HPDE6-E6E7 (cell line): ENCODE measurements around the gene CAPN2.

Experiments
- DNase-seq: peaks from one replicate; pipeline ENCODE4 v3.0.0; 2011; ENCODE audit warnings: missing footprints; ENCODE audit errors: extremely low spot score

CAPN2 gene

GRCh38 chr1:223760833-223761232 is 48.5 kb downstream of the CAPN2 start:
- DNase-seq: no peak

GRCh38 chr1:223761411-223761810 is 49.1 kb downstream of the CAPN2 start:
- no peak for DNase-seq

GRCh38 chr1:223763251-223763650 is 50.9 kb downstream of the CAPN2 start:
- no peak for DNase-seq

- no peak for DNase-seq
Observed at GRCh38 chr1:223763881-223764280, 51.5 kb downstream of the CAPN2 start.

- DNase-seq: no peak
Observed at GRCh38 chr1:223765036-223765718, 52.8 kb downstream of the CAPN2 start.

- DNase-seq: no peak
Observed at GRCh38 chr1:223765719-223766340, 53.5 kb downstream of the CAPN2 start.

- DNase-seq: no peak
Observed at GRCh38 chr1:223770621-223771315, 58.4 kb downstream of the CAPN2 start.

GRCh38 chr1:223771469-223771813 is 59.1 kb downstream of the CAPN2 start:
- DNase-seq: no peak

- peak; percentile 73 for DNase-seq
Observed at GRCh38 chr1:223771814-223772770, 59.8 kb downstream of the CAPN2 start.

- no peak for DNase-seq
Observed at GRCh38 chr1:223772771-223773160, 60.4 kb downstream of the CAPN2 start.

GRCh38 chr1:223774134-223774814 is 61.9 kb downstream of the CAPN2 start:
- no peak for DNase-seq

- no peak for DNase-seq
Observed at GRCh38 chr1:223775054-223775453, 62.7 kb downstream of the CAPN2 start.

GRCh38 chr1:223775711-223776074 is 63.4 kb downstream of the CAPN2 start:
- no peak for DNase-seq

GRCh38 chr1:223776075-223776814 is 63.9 kb downstream of the CAPN2 start:
- DNase-seq: peak; percentile 74

GRCh38 chr1:223776826-223777454 is 64.6 kb downstream of the CAPN2 start:
- no peak for DNase-seq

GRCh38 chr1:223780318-223780717 is 68.0 kb downstream of the CAPN2 start:
- no peak for DNase-seq

- no peak for DNase-seq
Observed at GRCh38 chr1:223780949-223781348, 68.6 kb downstream of the CAPN2 start.

GRCh38 chr1:223783676-223784075 is 71.3 kb downstream of the CAPN2 start:
- DNase-seq: no peak

- no peak for DNase-seq
Observed at GRCh38 chr1:223784541-223784940, 72.2 kb downstream of the CAPN2 start.

GRCh38 chr1:223785808-223786207 is 73.5 kb downstream of the CAPN2 start:
- DNase-seq: no peak
